ENCODE data around the gene SLC24A3.

The SLC24A3 gene

DNA sequence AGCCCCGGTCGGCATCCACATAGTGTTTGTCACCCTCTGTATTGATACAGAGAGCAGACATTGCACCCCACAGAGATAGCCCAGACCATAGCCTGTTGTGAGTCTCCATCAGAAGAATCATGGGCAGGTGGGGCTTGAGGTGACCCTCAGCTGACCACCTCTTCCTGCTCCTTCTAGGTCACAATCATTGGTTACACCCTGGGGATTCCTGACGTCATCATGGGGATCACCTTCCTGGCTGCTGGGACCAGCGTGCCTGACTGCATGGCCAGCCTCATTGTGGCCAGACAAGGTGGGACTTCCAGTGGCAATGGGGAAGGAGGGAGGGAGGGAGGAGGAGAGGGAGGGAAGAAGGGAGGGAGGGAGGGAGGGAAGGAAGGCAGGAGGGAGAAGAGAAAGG is 484.2 kb downstream of the SLC24A3 start:
- DNase-seq = no peak

DNA sequence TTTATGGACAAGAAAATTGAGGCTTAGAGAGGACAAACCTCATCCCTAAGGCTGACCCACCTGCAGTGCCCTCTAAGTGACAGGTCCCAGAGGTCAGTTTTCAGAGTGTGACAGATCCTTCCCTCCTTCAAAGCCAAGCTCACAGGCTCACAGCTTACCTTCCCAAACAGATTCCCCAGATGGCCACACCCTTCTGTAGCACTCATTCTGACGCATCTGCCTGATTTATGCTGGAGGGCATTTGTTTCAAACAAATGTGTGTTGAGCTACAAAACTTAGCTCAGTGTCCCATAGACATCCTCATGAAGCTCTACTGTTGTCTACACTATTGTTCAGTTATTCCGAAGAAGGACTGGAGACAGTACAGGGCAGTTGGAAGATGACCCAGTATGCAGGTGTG is 485.0 kb downstream of the SLC24A3 start:
- no peak for DNase-seq

DNA sequence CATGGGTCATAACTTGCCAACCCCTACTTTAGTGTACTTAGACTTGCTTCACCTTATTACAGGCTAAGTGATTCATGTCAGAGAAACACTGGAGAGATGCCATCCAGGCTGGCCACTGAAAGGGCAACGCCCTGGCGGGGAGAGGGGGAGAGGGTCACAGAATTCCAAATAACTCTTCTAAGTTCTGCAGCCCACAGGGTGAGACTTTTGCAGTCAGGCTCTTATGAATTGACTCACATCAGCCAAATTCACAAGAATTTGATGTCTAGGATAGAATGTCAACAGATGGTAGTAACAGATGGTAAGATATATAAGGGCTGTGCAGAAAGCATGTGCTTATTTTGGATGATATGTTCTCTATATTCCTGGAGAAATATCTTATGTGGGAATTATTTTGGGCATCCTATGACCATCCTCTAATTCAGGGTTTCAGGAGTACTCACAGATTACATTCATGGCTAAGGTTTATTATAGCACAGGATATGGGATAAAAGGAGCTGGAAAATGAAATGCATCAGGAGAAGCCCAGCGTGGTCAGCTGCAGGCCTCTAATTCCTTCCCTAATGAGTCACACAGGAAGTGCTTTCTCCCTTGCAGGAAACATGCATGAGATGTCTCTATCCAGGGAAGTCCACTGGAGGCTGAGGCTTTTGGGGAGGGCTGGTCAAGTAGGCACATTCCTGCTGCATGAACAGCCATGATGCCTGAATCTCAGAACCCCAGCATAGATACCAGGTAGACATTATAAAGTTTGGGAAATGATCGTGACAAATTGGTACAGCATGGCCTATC is 486.9 kb downstream of the SLC24A3 start:
- DNase-seq = no peak

DNA sequence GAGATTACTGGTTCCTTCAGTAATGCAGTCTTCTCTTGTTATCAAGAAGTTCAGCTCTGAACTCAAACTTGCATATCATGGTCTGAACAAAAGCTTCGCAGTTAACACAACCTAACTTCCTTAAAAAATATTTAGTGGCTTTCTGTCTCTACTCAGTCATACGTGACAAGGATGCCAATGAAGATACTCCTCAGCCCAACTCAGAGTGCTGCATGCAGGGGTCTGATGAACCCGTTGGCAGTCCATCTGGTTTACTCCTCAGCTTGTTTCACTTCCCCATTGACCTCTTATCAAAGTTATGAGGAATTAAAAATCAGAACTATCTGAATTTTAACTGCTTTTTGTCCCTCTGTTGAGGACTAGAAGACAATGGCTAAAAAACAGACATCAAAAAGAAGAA is 489.0 kb downstream of the SLC24A3 start:
- DNase-seq = no peak

DNA sequence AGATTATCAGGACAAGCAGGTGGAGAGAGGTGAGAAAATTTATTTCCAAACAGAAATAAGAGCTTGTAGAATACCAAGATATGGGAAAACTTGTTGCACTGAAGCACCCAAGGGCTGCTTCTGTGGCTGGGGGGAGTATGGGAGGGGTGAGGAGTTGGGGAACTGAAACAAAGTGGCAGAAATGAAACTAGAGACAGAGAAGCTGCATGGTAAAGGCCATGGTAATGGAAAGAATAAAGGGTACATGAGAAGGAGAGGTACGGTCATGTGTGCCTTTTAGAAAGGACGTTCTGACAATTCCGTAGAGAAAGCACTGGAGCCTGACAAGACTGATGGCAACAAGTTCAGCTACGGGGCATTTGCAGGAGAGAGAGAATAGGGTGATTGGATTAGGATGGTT is 494.0 kb downstream of the SLC24A3 start:
- DNase-seq = no peak

DNA sequence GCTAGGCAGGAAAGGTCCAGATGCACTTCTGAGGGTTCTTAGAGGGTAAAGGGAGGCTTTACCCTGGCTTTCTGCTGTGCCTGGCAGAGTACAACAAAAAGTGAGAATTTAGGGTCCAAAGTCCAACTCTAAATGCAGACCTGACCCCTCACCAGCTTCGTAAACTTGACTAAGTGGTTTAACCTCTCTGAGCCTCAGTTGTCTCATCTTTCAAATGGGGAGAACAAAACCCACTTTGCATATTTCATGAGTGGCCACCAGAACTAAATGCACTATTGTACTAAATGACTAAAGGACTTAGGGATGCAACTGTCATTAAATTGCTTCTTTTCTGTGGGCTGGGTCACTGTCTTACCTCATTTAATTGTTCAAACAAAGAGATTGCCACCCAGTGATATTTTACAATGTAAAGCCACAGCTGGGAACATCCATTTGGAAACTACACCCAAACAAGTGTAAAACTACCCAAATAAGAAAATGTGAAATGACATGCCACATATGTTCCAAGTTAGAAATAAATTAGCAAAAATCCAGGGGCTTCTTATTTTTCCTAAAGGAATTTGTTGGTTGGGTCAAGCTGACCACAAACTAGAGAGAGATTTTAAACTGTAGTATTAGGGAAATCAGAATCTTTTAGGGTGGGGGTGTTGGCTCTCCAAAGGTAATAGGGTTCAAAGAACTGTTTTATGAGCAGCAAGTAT is 497.3 kb downstream of the SLC24A3 start:
- no peak for DNase-seq

DNA sequence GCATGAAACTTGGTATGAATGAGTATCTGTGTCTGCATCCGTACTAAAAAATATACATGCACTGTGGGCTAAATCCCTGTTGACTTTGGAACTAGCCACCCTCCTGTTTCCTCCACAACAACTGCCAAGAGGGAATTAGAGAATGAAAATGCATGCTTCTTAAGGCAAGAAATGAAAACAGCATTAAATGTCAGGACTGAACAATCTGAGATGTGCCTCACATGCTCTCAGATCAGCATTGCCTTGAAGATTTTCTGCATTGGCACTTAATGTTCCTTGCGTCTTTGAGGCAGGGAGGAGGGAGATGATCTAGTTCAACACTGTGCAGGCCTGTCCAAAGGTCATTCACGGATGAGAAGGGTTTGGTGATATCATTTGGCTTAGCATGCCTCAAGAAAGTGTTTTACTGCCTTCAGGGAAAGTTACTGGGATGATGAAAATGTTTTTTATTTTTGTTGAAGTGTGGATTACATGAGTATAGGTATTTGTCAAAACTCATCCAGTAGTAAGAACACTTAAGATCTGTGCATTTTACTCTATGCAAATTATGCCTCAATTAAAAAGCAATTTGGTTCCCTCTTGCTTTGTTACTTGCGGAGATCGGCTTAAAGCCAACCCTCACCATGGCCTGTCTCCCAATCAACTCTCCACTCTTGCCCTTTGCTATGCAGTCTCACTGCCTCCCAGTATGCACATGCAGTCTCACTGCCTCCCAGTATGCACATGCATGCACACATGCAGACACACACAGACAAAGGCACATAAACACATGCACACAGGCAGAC is 498.1 kb downstream of the SLC24A3 start:
- DNase-seq = no peak

DNA sequence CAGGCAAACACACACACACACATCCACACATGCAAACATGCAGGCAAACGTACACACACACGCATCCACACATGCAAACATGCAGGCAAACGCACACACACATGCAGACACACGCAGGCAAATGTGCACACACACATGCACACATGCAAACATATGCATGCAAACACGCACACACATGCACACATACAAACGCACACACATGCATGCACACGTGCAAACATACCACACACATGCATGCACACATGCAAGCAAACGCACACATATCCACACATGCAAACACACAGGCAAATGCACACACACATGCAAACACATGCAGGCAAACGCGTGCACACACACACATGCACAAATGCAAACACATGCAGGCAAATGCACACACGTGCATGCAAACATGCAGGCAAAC is 498.7 kb downstream of the SLC24A3 start:
- no peak for DNase-seq

DNA sequence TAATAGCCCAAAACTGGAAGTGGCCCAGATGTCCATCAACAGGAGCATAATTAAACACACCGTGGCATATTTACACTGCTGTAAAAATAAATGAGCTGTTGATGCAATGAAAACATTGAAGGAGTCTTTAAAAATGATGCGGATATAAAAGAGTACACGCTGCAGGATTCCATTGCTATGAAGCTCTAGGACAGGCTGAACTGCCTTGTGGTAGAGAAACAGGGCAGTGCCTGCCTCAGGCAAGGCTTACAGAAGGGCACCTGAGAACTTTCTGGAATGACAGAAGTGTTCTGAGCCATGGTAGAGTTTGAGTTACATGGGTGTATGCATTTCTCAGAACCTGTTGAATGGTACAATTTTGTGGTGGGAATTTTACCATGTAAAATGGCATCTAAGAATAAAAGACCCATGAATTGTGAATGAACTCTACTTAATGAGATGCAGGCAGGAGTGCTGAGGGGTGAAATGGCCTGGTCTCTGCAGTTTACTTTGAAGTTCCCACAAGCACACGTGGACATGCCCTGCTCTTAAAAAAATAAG is 500.3 kb downstream of the SLC24A3 start:
- DNase-seq = no peak

DNA sequence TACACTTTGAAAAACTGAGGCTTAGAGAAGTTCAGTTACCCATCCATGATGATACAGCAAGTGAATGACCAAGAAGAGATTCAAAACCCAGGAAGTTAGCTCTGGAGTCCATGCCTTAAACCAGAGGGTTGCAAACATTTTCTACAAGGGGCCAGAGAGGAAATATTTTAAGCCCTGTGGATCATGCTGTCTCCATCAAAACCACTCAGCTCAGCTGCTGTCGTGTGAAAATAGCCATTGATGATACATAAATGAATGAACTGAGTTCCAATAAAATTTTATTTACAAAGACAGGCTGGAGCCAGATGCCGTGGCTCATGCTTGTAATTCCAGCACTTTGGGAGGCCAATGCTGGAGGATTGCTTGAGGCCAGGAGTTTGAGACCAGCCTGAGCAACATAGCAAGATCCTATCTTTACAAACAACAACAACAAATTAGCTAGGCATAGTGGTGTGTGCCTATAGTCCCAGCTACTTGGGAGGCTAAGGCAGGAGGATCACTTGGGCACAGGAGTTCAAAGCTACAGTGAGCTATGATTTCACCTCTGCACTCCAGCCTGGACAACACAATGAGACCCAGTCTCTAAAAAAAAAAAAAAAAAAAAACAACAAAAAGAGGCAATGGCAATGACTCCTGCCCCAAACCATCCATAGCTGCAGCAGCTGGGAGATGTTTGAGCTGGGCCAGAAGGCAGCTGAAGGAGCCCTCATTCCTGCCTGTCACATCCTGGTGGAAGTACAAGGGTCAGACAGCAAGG is 501.6 kb downstream of the SLC24A3 start:
- DNase-seq = no peak

DNA sequence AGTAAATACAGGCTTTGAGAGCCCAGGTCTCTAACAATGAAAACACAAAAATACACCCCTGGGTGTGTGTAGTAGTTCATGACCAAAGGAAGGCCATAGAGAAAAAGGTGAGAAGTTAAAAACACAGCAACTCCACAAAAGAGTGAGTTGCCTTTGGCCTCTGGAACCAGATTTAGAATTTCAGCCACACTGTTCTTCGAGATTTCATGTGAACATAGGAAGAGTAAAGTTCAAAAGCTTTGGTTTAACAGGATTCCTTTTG is 502.1 kb downstream of the SLC24A3 start:
- DNase-seq = no peak

DNA sequence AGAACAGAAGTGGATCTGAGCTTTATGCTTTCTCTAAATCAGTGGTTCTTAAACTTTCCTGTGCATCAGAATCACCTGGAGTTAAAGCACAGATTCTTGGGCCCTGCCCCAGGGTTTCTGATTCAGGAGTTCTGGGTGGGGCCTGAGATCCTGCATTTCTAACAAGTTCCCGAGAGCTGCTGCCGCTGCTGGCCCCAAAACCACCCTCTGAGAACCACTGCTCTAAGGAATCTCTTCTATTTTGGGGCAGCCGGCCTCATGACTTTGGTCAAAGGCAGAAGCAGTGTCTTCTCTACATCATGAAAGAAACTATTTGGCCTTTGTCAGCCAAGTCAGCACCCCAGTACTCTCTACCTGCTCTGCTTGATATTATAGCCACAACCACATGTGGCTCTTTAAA is 503.5 kb downstream of the SLC24A3 start:
- DNase-seq = no peak

DNA sequence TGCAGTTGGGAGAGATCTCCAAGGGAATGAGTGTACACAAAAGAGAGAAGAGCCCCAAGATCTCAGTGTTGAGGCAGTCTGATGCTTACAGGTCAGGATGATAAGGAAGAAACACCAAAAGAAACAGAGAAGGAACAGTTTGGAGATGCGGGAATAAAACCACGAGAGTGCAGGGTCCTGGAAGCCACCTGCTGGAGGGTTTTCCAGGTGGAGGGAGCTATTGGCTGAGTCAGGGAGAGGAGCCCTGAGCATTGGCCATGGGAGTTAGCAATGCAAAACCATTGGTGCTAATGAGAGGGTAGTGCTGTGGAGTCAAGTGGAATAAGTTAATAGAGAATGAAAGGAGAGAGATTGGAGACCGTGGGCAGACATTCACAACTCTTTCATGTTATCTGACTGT is 506.4 kb downstream of the SLC24A3 start:
- no peak for DNase-seq

DNA sequence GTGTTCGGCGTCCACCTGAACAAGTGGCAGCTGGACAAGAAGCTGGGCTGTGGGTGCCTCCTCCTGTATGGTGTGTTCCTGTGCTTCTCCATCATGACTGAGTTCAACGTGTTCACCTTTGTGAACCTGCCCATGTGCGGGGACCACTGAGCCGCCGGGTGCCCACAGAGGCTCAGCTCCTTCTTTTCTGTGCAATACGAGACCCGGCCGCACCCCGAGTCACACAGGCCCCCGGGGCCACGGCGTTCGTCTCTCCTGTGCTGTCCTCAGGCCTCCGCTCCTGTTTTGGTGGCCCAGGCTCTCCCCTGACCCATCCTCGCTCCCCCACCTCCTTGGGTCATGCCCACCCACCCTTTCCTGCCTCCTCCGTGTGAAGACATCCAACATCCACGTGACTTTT is 508.5 kb downstream of the SLC24A3 start:
- no peak for DNase-seq

DNA sequence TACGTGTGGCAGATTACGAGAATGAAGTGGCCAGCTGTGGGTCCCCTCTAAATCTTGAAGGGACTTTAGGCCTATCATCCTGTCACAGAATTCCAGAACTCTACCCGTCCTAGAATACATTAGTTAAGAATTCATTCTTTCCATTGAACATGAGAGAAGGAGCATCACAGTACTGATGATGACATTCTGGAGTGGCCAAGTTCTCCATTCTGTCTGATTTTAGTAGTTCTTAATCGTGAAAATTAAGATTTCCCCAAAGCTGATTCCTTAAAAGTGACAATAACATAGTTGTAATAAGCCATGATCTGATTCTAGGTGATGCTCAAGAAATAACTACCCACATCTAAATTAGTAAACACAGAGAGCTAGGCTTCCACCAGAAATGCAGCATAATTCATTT is 510.6 kb downstream of the SLC24A3 start:
- DNase-seq = no peak

DNA sequence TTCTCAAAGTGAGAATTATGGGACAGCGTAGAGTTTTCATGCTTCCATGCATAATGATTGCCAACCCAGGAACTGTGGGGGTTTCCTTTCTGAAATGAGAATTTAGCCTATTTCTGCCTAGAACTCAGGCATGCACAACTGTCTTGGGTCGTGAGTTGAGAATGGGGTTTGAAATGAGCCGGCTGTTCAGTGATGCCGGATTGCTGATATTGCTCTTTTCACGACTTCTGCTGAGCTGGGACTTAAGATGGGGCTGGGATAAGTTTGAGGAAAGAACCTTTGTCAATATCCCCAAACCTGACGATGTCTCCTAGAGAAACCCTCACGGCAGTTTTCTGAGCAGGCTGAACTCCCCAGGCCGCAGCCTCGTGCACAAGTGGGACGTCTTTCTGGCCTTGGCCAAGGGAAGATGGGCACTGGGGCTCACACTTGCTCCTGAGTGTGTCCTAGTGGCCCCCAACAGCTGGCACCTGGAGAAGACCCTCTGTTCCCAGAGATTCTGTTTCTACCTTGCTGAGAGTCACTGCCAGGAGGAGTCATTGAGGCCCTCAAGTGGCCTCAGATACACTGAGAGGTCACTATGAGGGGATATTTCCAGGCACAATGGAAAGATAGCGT is 511.5 kb downstream of the SLC24A3 start:
- no peak for DNase-seq

DNA sequence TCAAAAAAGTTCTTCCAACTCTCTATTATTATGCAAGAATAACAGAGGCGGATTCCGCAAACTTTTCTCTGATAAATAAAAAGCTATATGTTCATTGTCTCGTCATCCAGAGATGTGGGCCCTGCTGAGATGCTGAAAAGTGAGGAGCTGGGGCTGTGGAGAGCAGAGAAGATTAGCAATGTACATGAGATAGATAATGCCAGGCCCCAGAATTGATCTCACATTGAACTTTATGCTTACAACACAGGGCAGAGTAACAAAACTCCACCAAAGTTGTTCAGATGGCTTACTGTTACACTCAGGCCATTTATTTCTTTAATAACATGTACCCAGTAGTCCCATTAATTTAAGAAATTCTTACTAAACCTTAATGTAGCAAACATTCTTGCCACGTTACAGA is 512.9 kb downstream of the SLC24A3 start:
- DNase-seq = no peak

DNA sequence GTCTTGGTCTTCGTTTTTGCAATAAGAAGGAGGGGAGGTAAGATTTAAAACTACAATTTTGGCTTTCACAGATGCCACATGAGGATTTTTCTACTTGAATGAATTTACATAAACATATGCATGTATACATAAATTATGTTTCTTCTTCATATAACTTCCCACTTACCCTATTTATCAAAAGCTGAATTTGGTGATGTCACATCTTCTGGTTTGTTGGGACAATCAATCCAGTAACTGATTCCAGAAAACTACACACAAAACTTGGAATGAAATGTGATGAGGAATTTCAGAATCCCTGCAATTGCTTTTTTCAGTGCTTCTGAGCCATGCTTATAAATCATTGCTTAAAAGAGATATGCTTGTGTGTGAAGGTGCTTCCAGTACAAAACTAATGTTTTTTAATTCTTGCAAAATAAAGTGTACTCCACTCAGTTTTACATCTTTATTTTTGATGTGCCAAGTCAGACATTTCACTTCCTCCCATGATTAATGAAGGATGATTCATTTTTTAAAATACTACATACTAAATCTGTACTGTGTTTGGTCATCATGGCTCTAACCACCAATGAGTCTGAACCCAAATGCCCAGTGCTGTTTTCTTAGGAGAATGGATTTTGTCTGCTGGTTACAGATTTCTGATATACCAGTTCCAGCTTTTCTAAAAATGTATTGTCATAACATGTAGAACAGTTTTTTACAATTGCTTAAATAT is 513.5 kb downstream of the SLC24A3 start:
- no peak for DNase-seq

DNA sequence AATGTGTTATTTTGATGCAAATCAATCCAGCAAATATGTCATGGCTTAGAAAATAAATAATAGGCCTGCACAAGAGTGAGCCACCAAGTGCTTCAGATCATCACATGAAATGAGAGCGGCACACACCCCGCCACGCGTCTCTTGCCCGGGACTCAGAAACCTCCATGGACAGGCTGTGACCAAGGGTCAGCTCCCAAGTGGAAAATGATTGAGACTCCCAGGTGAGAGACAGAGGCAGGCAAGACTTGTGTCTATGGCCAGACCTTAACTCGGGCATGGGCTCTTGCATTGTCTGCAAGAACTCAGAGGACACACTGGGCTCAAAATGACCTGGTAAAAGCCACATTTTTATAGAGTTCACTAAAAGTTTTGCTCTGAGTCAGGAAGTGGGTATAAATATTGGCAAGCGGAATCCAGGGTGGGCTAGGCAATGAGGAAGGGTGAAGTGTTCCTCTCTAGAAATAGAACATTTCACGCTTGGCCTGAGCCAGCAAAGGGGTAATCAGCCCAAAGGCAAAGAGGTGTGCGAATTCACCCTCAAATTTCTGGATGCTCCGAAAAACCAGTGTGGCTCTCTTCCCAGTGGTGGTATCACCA is 514.9 kb downstream of the SLC24A3 start:
- DNase-seq = no peak

DNA sequence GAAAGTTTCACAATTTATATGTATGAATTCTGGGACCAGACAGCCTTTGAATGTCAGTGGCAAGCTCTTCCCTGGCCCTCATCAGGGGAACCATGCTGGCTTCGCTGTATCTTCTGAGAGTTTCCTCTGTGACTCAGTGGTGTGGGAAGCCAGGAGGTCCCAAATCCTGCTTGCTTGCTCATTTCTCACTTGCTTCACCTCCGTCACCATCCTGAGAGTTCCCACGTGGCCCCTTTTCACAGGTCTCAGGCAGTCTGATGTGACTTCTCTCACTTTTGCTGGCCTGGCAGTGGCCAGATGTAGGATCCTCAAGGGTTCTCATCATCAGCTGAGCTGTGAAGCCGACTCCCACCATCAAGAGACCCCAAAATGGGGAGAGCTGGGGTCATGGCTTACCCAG is 517.2 kb downstream of the SLC24A3 start:
- no peak for DNase-seq

DNA sequence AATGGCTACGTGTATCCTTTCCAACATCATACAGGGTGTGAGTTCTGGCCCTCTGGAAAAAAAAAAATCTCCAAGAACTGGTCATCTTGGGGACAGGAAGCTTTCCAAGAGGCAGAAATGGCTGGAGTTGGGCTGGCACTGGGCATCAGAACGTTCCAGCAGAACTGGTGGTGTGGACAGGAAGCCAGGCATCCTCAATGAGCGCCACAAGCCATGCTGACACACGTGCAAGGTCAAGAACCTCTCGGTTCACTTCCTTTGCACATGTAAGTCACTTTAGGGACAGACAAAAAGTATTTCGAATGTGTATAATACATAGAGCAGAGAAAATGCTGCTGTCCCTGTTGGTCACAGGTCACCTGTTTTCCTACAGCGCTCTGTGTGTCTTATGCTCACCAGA is 518.3 kb downstream of the SLC24A3 start:
- no peak for DNase-seq

DNA sequence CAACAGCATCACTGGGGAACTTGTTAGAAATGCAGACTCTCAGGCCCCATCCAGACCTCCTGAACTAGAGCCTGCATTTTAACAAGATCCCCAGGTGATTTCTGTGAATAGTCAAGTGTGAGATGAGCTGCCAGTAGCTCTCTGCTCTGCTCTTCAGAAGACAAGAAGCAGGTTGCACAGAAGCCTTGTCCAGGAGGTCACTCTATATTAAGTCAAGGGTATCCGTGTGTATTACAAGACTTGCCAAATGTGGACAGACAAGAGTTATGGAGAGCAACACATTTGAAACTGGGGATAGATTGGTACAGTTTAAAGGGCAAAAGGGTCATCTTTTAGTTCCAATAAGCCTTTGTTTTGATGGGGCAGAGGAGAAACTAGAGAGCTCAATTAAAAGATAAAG is 522.4 kb downstream of the SLC24A3 start:
- no peak for DNase-seq
